Adipose tissue (tissue), 3 donors: ENCODE data around the gene CREBZF. TPM values are rescaled to one million over a fixed set of nuclear protein-coding genes. Genes with fewer than 3 reads are reported as not detected.
"Not testable (repeated sequence)": the region's sequence is repeated elsewhere in the genome, so short reads cannot be mapped to it uniquely, and the experiment has no call there.

Experiments
- H3K27ac ChIP-seq: one replicate; pipeline ENCODE4 v1.5.1; 2013; ENCODE audit warnings: low read depth, low read length
- WGBS, 3 donors: extraction: QIAGEN DNeasy Blood & Tissue Kit; methylation state at CpG; one replicate each; pipeline ENCODE4 v1.1.7; 2013; 5-methylcytosine and 5-hydroxymethylcytosine counted together
- polyA plus RNA-seq, 3 donors: library from polyadenylated mRNA; stranded (reverse); fragments of 200-250 nt; gene quantifications; one replicate each; pipeline ENCODE4 v1.2.3, GENCODE V29; 2013
- donor health status: healthy with polysubstance abuse.
- donor health status: Bipolar disorder and iron deficiency.
- donor health status: healthy.

CREBZF gene
- polyA plus RNA-seq, 3 donors: 17.8 to 22.9 (median 19.2) TPM

GRCh38 chr11:85634747-85635146, 30.2 kb downstream of the CREBZF start:
- no peak overlapping the region for H3K27ac ChIP-seq
- 36 to 91% (median 90%) methylated on average over 3 of the region's 3 CpGs for WGBS, 3 donors

- 1 to 2% (median 2%) methylated on average over 13 of the region's 13 CpGs for WGBS, 3 donors
- peak overlapping the region; percentile 13 for H3K27ac ChIP-seq
These were observed 36.1 kb downstream of the CREBZF start for GRCh38 chr11:85628771-85629341.

GRCh38 chr11:85627998-85628770, 36.7 kb downstream of the CREBZF start, which contains the start of gene TMEM126B:
TSS of gene TMEM126B (plus strand) at chr11:85628593. CDS start at chr11:85628608, 15 bp downstream.
- peak within 1 kb of the TSS; percentile 78 for H3K27ac ChIP-seq
- WGBS, 3 donors: 0 to 1% (median 0%) methylated on average over 41 of the region's 41 CpGs

GRCh38 chr11:85627332-85627997, 37.5 kb downstream of the CREBZF start, which contains the start of gene DLG2:
TSS of gene DLG2 (minus strand) at chr11:85627344.
- 0 to 1% (median 1%) methylated on average over 23 of the region's 23 CpGs for WGBS, 3 donors
- peak within 1 kb of the TSS; percentile 78 for H3K27ac ChIP-seq

- WGBS, 3 donors: 51 to 67% (median 56%) methylated on average over 2 of the region's 2 CpGs
- no peak overlapping the region for H3K27ac ChIP-seq
These were observed 38.4 kb downstream of the CREBZF start for GRCh38 chr11:85626496-85626895.

GRCh38 chr11:85620256-85620655, 44.7 kb downstream of the CREBZF start:
- no peak overlapping the region for H3K27ac ChIP-seq
- WGBS, 3 donors: 57 to 72% (median 72%) methylated on average over 3 of the region's 3 CpGs

- WGBS, 3 donors: 79 to 86% (median 80%) methylated on average over 6 of the region's 6 CpGs
- no peak overlapping the region for H3K27ac ChIP-seq
These were observed 45.4 kb downstream of the CREBZF start for GRCh38 chr11:85619499-85619898.

- H3K27ac ChIP-seq: not testable (repeated sequence)
- 66 to 75% (median 70%) methylated on average over 2 of the region's 2 CpGs for WGBS, 3 donors
These were observed 53.3 kb downstream of the CREBZF start for GRCh38 chr11:85611643-85612042.

Other genes starting within 250 kb of the CREBZF start
- 1 to 10 TPM in 1 of 3 donors, under 1 TPM in 2; 0.51 to 1.7 (median 0.91) TPM for gene DLG2, start 37.8 kb downstream of the CREBZF start, polyA plus RNA-seq
- gene TMEM126B, start 36.5 kb downstream of the CREBZF start, polyA plus RNA-seq: 10 to 100 TPM; 25.8 to 90.9 (median 49.4) TPM
- 10 to 100 TPM; 25.9 to 64.9 (median 58.1) TPM for gene TMEM126A, start 17.2 kb downstream of the CREBZF start, polyA plus RNA-seq
- gene CCDC89, start 21.1 kb upstream of the CREBZF start, polyA plus RNA-seq: 1 to 10 TPM in 1 of 3 donors, under 1 TPM in 2; 0.09 to 1.9 (median 0.62) TPM
- 10 to 100 TPM in 2 of 3 donors, 1 to 10 TPM in 1; 1.2 to 11.0 (median 10.1) TPM for gene SYTL2, start 146.0 kb upstream of the CREBZF start, polyA plus RNA-seq
- gene CCDC83, start 190.3 kb upstream of the CREBZF start, polyA plus RNA-seq: not detected